CD4-positive, alpha-beta memory T cell (primary cell): ENCODE results near the gene CHCHD6. TPM values are rescaled to one million over a fixed set of nuclear protein-coding genes. Genes with fewer than 3 reads are reported as not detected.

ENCODE experiments used
- CTCF ChIA-PET: fragments of 350-600 bp; sonication (Branson Sonifier 250); formaldehyde crosslinking; loops from one replicate; lab custom pipeline; 2021; ENCODE audit warnings: inconsistent platforms; ENCODE audit not compliant: partially characterized antibody; lab: Charles Lee
- POLR2A ChIA-PET: fragments of 350-600 bp; sonication (Branson Sonifier 250); formaldehyde crosslinking; loops from one replicate; lab custom pipeline; 2021; ENCODE audit not compliant: partially characterized antibody; lab: Charles Lee
- DNase-seq, 5 donors: peaks; one replicate each; pipeline versions ENCODE4 v3.0.0 to v3.0.0-alpha.2; 2020 to 2022; ENCODE audit warnings: mixed read lengths in 1 of 5
- H3K27ac ChIP-seq: one replicate; pipeline ENCODE4 v1.7.0; 2013; ENCODE audit warnings: low read depth, low read length
- H3K27me3 ChIP-seq: 2 replicates; pipeline ENCODE4 v1.7.0; 2013; ENCODE audit warnings: mild to moderate bottlenecking, low read length, moderate library complexity; ENCODE audit not compliant: insufficient read depth
- H3K36me3 ChIP-seq: 2 replicates; pipeline ENCODE4 v1.7.0; 2013; ENCODE audit warnings: mild to moderate bottlenecking, low read length, moderate library complexity; ENCODE audit not compliant: insufficient read depth
- H3K4me1 ChIP-seq: 2 replicates; pipeline ENCODE4 v1.7.0; 2013; ENCODE audit warnings: mild to moderate bottlenecking, low read length, moderate library complexity; ENCODE audit not compliant: insufficient read depth
- H3K4me3 ChIP-seq, 2 donors: one replicate each; pipeline ENCODE4 v1.7.0; 2013; ENCODE audit warnings: low read length in 2 of 2, mild to moderate bottlenecking in 1 of 2
- H3K9me3 ChIP-seq, 2 donors: one replicate each; pipeline ENCODE4 v1.7.0; 2013; ENCODE audit warnings: low read length in 2 of 2, control low read depth in 1 of 2; ENCODE audit not compliant: control insufficient read depth in 1 of 2
- H3K27ac Mint-ChIP-seq, 7 donors: one replicate each; pipeline ENCODE4 v1.8.0; 2020 to 2021; ENCODE audit warnings: mixed read lengths in 7 of 7, mild to moderate bottlenecking in 6 of 7, inconsistent platforms in 3 of 7, moderate library complexity in 3 of 7
- H3K27me3 Mint-ChIP-seq, 2 donors: one replicate each; pipeline ENCODE4 v1.8.0; 2020 to 2021; ENCODE audit warnings: mixed read lengths in 2 of 2
- H3K36me3 Mint-ChIP-seq, 2 donors: one replicate each; pipeline ENCODE4 v1.8.0; 2020 to 2021; ENCODE audit warnings: mixed read lengths in 2 of 2, inconsistent platforms in 1 of 2, mild to moderate bottlenecking in 1 of 2
- H3K4me1 Mint-ChIP-seq, 4 donors: one replicate each; pipeline ENCODE4 v1.8.0; 2020 to 2021; ENCODE audit warnings: mixed read lengths in 4 of 4, mild to moderate bottlenecking in 1 of 4
- H3K4me3 Mint-ChIP-seq, 8 donors: one replicate each; pipeline ENCODE4 v1.8.0; 2020 to 2021; ENCODE audit warnings: mixed read lengths in 8 of 8, mild to moderate bottlenecking in 7 of 8, moderate library complexity in 6 of 8, inconsistent platforms in 3 of 8
- H3K9me3 Mint-ChIP-seq, 8 donors: one replicate each; pipeline ENCODE4 v1.8.0; 2020 to 2021; ENCODE audit warnings: mixed read lengths in 8 of 8, mild to moderate bottlenecking in 5 of 8, inconsistent platforms in 3 of 8, moderate library complexity in 1 of 8
- intact Hi-C: fragments of 100-400 bp; cut with micrococcal nuclease; formaldehyde crosslinking; loops from one replicate; pipeline ENCODE4 v1.15.1; 2023
- polyA plus RNA-seq, 2 donors: library from polyadenylated mRNA; unstranded; fragments of 300-500 nt; fragmentation: Illumina TruSeq; gene quantifications; one replicate each; pipeline ENCODE4 v1.2.3, GENCODE V29; 2021
- total RNA-seq, 2 experiments: library from RNA; stranded (reverse); gene quantifications; one replicate each; pipeline ENCODE4 v1.2.3, GENCODE V29; 2021

Gene CHCHD6
- total and polyA plus RNA-seq, 4 experiments from 2014 or later: 7.3 to 12.3 (median 10.2) TPM

DNA sequence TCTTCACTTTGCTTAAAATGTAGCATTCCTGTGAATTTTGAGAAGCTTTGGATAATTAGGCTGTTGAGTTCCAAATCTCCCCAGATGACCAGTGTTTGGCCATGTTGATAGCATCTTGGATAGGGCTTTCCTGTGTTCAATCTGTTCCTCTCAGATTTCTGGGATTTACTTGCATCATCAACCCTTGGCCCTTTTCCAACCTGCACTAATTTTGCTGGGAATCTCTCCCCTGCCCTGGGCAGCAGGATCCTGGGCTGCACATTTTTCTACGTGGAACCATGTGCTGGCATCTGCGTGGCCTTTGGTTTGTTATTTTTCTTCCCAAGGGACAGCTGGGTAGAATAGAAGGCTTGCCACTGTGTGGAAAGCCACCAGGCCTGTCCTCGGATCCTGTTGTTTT lies 203.5 kb downstream of the CHCHD6 start:
- H3K9me3 Mint-ChIP-seq: peaks cover 0 to 7% (median 0%) of the 10 kb centered on the region in 8 donors
- H3K4me3 ChIP-seq: no peak overlapping the region
- no peaks in the 10 kb centered on the region for H3K27me3 Mint-ChIP-seq
- H3K27ac Mint-ChIP-seq: no peak overlapping the region
- H3K4me3 Mint-ChIP-seq: no peak overlapping the region
- H3K4me1 ChIP-seq: peaks cover 43% of the 10 kb centered on the region
- H3K27me3 ChIP-seq: no peaks in the 10 kb centered on the region
- peaks cover 3 to 11% of the 10 kb centered on the region in 2 donors for H3K36me3 Mint-ChIP-seq
- POLR2A ChIA-PET: no interaction called here
- intact Hi-C loops: no loop called here
- H3K9me3 ChIP-seq: no peaks in the 10 kb centered on the region
- peaks cover 28 to 39% (median 36%) of the 10 kb centered on the region in 4 donors for H3K4me1 Mint-ChIP-seq
- no peak overlapping the region for H3K27ac ChIP-seq
- DNase-seq: no peak
- CTCF ChIA-PET: no interaction called here
- no peaks in the 10 kb centered on the region for H3K36me3 ChIP-seq

GRCh38 chr3:126908752-126909275 lies 204.8 kb downstream of the CHCHD6 start:
- Histone ChIP-seq H3K36me3 (no peaks in the 10 kb centered on the region), H3K4me3 (no peak overlapping the region), H3K27ac (no peak overlapping the region), H3K27me3 (no peaks in the 10 kb centered on the region), H3K9me3 (no peaks in the 10 kb centered on the region), H3K4me1 (peaks cover 54% of the 10 kb centered on the region)
- Mint-ChIP-seq H3K36me3 (peaks cover 3 to 11% of the 10 kb centered on the region in 2 donors), H3K9me3 (peaks cover 0 to 7% (median 0%) of the 10 kb centered on the region in 8 donors), H3K4me1 (peaks cover 28 to 44% (median 39%) of the 10 kb centered on the region in 4 donors), H3K4me3 (peak overlapping the region in 1 of 8 donors; percentile 42), H3K27ac (peak overlapping the region in 5 of 7 donors; percentile 10 to 76 (median 39)), H3K27me3 (no peaks in the 10 kb centered on the region)
- intact Hi-C loops: no loop called here
- no peak for DNase-seq
- POLR2A ChIA-PET: no interaction called here
- CTCF ChIA-PET: no interaction called here

GRCh38 chr3:126910231-126910630 lies 206.2 kb downstream of the CHCHD6 start:
- POLR2A ChIA-PET: no interaction called here
- Histone ChIP-seq H3K4me3 (no peak overlapping the region), H3K36me3 (no peaks in the 10 kb centered on the region), H3K27me3 (no peaks in the 10 kb centered on the region), H3K4me1 (peaks cover 57% of the 10 kb centered on the region), H3K9me3 (no peaks in the 10 kb centered on the region), H3K27ac (no peak overlapping the region)
- Mint-ChIP-seq H3K27ac (peak overlapping the region in 6 of 7 donors; percentile 73 to 94 (median 89)), H3K9me3 (peaks cover 0 to 7% (median 0%) of the 10 kb centered on the region in 8 donors), H3K4me3 (peak overlapping the region in 4 of 8 donors; percentile 1 to 82 (median 22)), H3K27me3 (no peaks in the 10 kb centered on the region), H3K36me3 (peaks cover 3 to 17% of the 10 kb centered on the region in 2 donors), H3K4me1 (peaks cover 28 to 49% (median 39%) of the 10 kb centered on the region in 4 donors)
- intact Hi-C loops: no loop called here
- CTCF ChIA-PET: no interaction called here
- DNase-seq: no peak

DNA sequence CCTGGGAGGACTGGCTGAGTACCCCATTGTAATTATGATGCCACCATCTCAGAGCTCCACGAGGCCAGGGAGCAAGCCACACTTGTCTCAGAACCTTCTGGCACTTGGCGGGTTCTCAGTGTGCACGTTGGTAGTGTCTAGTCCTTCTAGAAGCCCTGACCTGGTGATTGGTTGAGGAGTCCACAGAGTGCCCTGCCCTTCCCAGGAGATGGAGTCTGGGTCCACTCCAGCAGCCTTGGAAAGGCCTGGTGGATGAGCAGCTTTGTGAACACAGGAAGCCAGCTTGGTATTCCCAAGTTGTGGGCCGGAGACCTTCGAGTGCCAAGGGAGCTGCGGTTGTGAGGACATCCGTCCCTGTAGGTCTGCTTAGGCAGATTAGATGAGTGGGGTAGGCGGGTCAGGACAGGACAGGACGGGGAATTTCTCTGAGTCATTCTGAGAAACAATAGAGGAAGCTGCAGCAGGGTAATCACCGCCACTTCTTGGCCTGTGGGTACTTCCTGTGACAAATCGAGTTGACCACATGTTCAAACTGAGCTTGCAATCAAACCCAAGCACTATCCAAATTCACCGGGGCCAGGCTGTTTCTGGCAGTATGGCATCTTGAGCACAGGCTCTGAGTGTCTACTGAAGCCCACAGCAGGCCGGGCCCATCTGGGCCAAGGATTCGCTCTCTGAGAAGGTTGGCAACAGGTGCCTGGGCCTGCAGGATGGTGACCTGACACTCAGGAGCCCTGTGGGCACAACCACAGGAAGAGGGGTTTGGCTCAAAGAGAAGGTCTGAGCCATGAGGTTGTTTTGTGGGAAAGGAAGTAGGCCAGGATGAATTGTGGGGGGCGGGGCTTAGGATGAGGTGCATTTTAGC lies 207.4 kb downstream of the CHCHD6 start:
- POLR2A ChIA-PET: interaction anchor here (0.9 to 1.5 kb wide), 2 partner anchors 65 to 72 kb away, joined by 3 to 11 read pairs; partner anchors contain the start of gene PLXNA1
- Mint-ChIP-seq H3K27ac (peak overlapping the region; percentile 86 to 94 (median 92)), H3K4me1 (peaks cover 28 to 49% (median 37%) of the 10 kb centered on the region in 4 donors), H3K36me3 (peaks cover 4 to 20% of the 10 kb centered on the region in 2 donors), H3K27me3 (no peaks in the 10 kb centered on the region), H3K4me3 (peak overlapping the region in 7 of 8 donors; percentile 36 to 88 (median 74)), H3K9me3 (peaks cover 0 to 7% (median 0%) of the 10 kb centered on the region in 8 donors)
- no peaks in the 10 kb centered on the region for H3K36me3 ChIP-seq
- peaks cover 57% of the 10 kb centered on the region for H3K4me1 ChIP-seq
- intact Hi-C loops: loop anchor here (1.0 kb wide), 1 partner anchor 71 kb away; no protein-coding TSS in a partner anchor
- H3K4me3 ChIP-seq: peak overlapping the region in 1 of 2 donors; percentile 22
- no peaks in the 10 kb centered on the region for H3K27me3 ChIP-seq
- CTCF ChIA-PET: interaction anchor here (1.1 to 1.6 kb wide), 2 partner anchors 9 to 71 kb away, joined by 4 to 7 read pairs; partner anchors contain the start of gene PLXNA1
- peak; percentile 60 to 88 (median 70) for DNase-seq
- H3K27ac ChIP-seq: peak overlapping the region; percentile 43
- no peaks in the 10 kb centered on the region for H3K9me3 ChIP-seq

DNA sequence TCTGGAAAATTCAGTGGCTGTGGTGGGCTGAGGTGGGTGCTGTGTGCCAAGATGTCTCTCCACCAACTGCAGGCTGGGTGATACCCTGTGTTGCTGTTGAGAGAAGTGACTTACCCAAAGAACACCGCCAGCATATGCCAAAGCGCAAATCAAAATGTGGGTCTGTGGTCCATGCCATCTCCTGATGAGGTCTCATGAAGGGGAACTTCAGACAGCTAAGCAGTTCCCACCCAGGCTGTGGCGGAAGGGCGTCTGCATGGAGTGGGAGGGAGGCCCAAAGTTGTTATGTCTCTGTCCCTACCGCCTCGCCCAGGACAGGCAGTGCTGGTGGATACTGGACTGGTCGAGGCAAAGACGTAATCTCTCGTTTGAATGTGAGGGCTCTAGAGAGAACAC lies 208.0 kb downstream of the CHCHD6 start:
- no peaks in the 10 kb centered on the region for H3K27me3 ChIP-seq
- H3K4me3 Mint-ChIP-seq: peak overlapping the region in 7 of 8 donors; percentile 36 to 88 (median 74)
- CTCF ChIA-PET: interaction anchor here (0.5 to 1.6 kb wide), 3 partner anchors 8 to 106 kb away, joined by 3 to 7 read pairs (median 4); partner anchors contain the start of gene PLXNA1
- peaks cover 4 to 20% of the 10 kb centered on the region in 2 donors for H3K36me3 Mint-ChIP-seq
- DNase-seq: peak in 1 of 5 donors; percentile 48
- peaks cover 28 to 49% (median 36%) of the 10 kb centered on the region in 4 donors for H3K4me1 Mint-ChIP-seq
- no peaks in the 10 kb centered on the region for H3K36me3 ChIP-seq
- peaks cover 0 to 7% (median 0%) of the 10 kb centered on the region in 8 donors for H3K9me3 Mint-ChIP-seq
- no peaks in the 10 kb centered on the region for H3K9me3 ChIP-seq
- intact Hi-C loops: no loop called here
- H3K27me3 Mint-ChIP-seq: no peaks in the 10 kb centered on the region
- H3K27ac ChIP-seq: peak overlapping the region; percentile 30
- POLR2A ChIA-PET: interaction anchor here (0.9 to 1.5 kb wide), 2 partner anchors 66 to 71 kb away, joined by 3 to 11 read pairs; partner anchors contain the start of gene PLXNA1
- H3K4me1 ChIP-seq: peaks cover 60% of the 10 kb centered on the region
- H3K4me3 ChIP-seq: peak overlapping the region in 1 of 2 donors; percentile 22
- H3K27ac Mint-ChIP-seq: peak overlapping the region; percentile 86 to 94 (median 92)

- no peaks in the 10 kb centered on the region for H3K27me3 ChIP-seq
- Mint-ChIP-seq H3K4me1 (peaks cover 28 to 49% (median 36%) of the 10 kb centered on the region in 4 donors), H3K36me3 (peaks cover 4 to 22% of the 10 kb centered on the region in 2 donors), H3K9me3 (peaks cover 0 to 7% (median 0%) of the 10 kb centered on the region in 8 donors), H3K27me3 (no peaks in the 10 kb centered on the region), H3K27ac (peak overlapping the region in 4 of 7 donors; percentile 86 to 92 (median 90)), H3K4me3 (peak overlapping the region in 2 of 8 donors; percentile 74 to 82)
- ChIA-PET POLR2A (interaction anchor here (1.5 to 1.7 kb wide), 2 partner anchors 70 kb away, joined by 4 to 11 read pairs; partner anchors contain the start of gene PLXNA1), CTCF (interaction anchor here (0.5 kb wide), 1 partner anchor 106 kb away, joined by 3 read pairs; no protein-coding TSS in a partner anchor)
- H3K4me3 ChIP-seq: no peak overlapping the region
- H3K4me1 ChIP-seq: peaks cover 60% of the 10 kb centered on the region
- H3K36me3 ChIP-seq: no peaks in the 10 kb centered on the region
- H3K27ac ChIP-seq: no peak overlapping the region
- intact Hi-C loops: no loop called here
- no peaks in the 10 kb centered on the region for H3K9me3 ChIP-seq
- DNase-seq: no peak
Observed at GRCh38 chr3:126912491-126913195, 208.6 kb downstream of the CHCHD6 start.
